Measurements from ENCODE around the gene C1S. TPM values are rescaled to one million over a fixed set of nuclear protein-coding genes. Genes with fewer than 3 reads are reported as not detected.
A peak's percentile ranks its signal among the peaks of the same experiment; 100 is the strongest.
"Not testable (repeated sequence)": the region's sequence is repeated elsewhere in the genome, so short reads cannot be mapped to it uniquely, and the experiment has no call there.

The C1S gene
- polyA plus RNA-seq, 3 donors: 49.2 to 60.0 (median 50.5) TPM

DNA sequence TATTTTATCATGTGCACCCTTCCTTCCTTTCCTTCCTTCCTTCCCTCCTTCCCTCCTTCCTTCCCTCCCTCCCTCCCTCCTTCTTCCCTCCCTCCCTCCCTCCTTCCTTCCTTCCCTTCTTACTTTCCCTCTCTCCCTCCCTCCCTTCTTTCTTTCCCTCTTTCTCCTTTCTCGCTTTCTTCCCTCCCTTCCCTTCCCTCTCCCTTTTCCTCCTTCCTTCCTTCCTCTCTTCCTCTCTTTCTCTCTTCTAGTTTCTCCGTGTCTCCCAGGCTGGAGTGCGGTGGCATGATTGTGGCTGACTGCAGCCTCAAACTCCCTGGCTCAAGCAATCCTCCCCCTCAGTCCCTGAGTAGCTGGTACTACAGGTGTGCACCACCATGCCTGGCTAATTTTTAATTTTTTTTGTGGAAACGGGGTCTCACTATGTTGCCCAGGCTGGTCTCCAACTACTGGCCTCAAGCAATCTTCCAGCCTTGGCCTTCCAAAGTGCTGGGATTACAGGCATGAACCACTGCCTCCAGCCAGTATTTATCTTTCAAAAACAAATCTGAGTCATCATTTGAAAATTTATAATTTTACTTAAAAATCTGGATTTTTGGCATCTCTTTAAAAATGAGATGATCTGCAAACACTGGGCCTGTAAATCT is 40.7 kb downstream of the C1S start:
- DNase-seq (ENCODE audit: low read depth in 3 of 3, low spot score in 2 of 3): no peak

DNA sequence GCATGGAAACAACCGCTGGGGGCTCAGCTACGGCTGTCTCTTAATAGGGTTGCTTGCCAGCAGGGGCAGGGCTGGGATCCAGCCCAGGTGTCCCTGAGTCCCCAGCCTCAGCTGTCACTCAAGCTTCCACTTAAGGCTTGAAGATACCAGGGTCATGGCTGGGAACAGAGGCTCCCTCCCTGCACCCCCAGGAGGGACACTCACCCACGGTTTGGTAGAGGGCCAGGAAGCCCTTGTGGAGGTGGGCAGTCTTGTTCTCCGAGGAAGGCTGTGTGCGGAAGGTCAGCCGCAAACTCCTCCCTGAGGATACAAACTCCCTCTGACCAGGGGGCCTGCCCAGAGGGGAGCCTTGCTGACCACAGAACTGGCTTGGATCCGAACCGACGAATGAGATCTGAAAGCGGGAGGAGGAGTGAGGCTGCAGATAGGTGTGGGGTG is 41.2 kb downstream of the C1S start:
- no peak for DNase-seq (ENCODE audit: low read depth in 3 of 3, low spot score in 2 of 3)

DNA sequence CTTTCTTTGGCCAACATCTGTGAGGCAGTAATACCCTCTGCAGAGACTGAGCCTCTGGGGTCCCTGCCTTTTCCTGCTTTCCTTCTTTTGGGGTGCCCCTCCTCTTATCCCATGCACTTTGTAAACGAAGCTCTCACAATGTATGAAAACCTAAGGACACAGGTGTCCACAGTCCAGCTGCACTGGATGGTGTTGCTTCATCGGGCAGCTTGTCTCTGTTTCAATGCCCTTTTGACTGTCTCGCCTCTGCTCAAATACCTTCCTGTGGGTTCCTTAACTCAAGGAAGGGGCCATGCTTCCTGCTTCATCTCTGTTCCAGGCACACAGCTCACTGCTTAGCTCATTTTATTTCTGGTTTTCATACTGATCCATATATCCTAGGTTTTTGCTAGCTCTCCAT is 42.1 kb downstream of the C1S start:
- DNase-seq (ENCODE audit: low read depth in 3 of 3, low spot score in 2 of 3): no peak

DNA sequence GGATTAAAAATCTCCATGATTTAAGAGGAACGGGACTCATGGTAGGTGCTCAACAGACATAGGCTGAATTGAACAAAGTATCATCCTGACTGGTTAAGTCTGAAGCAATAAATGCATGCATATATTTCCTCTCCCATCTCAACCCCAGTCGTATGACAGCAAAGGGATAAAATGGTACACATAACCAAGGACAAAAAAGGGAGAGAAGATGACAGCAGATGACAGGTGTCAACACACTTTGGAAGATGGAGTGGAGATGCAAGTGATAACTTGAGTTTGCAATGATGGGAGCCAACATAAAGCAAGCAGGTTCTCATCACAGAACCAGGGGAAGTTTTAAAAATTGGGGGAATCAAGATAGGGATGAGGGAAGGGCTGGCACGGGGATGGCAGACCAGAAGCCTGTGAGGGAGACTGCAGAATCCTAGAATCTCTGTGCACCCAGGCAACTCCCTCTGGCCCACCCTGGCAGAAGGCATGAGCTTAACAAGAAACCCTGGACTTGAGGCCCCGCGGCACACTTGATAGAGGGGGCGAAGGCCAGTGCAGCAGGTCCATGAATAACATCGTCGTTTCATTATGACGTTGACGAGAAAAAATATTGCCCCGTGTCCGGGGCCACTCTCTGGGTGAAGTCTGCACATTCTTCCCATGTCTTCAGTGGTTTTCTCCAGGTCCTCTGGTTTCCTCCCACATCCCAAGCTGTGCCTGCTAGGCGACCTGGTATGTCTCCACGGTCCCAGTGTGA is 43.5 kb downstream of the C1S start:
- DNase-seq (ENCODE audit: low read depth in 3 of 3, low spot score in 2 of 3): no peak

DNA sequence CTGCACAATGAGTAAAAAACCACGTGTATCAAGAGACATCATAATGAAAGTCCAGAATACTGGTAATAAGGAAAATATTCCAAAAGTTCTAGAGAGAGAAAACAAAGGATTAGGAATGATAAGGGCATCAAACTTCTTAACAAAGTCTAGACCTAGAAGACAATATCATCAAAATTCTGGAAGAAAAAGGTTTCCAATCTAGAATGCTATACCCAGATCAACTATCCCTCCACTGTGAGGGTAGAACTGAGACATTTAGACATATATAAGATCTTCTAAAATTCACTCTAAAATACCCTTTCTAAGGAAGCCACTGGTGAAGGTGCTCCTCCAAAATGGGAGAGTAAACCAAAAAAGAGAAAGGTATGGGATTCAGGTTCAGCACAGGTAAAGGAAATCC is 45.6 kb downstream of the C1S start:
- no peak for DNase-seq (ENCODE audit: low read depth in 3 of 3, low spot score in 2 of 3)

DNA sequence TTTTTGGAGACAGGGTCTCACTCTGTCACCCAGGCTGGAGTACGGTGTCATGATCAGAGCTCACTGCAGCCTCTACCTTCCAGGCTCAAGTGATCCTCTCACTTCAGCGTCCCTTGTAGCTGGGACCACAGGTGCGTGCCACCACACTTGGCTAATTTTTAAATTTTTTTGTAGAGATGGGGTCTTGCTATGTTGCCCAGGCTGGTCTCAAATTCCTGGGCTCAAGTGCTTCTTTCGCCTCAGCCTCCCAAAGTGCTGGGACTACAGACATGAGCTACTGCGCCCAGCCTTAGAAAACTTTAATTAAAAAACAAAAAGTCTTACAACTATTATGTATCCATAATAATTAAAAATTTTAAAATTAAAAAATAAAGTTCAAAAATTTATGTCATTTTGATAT is 46.7 kb downstream of the C1S start:
- not testable (repeated sequence) for DNase-seq (ENCODE audit: low read depth in 3 of 3, low spot score in 2 of 3)

DNA sequence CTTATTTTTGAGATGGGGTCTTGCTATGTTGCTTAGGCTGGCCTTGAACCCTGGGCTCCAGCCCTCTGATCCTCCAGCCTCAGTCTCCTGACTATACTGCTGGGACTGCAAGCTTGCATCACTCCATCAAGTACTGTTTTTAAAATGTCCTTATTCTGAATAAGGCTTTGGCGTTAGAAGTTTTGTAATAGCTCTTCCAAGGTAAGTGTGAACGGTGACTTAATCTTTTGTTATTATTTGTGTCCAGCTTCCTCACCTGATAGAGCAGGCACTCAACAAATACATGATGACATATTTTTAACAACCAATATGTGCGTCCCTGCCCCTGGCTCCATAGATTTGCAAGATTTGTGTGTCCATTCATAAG is 47.1 kb downstream of the C1S start:
- DNase-seq (ENCODE audit: low read depth in 3 of 3, low spot score in 2 of 3): no peak

DNA sequence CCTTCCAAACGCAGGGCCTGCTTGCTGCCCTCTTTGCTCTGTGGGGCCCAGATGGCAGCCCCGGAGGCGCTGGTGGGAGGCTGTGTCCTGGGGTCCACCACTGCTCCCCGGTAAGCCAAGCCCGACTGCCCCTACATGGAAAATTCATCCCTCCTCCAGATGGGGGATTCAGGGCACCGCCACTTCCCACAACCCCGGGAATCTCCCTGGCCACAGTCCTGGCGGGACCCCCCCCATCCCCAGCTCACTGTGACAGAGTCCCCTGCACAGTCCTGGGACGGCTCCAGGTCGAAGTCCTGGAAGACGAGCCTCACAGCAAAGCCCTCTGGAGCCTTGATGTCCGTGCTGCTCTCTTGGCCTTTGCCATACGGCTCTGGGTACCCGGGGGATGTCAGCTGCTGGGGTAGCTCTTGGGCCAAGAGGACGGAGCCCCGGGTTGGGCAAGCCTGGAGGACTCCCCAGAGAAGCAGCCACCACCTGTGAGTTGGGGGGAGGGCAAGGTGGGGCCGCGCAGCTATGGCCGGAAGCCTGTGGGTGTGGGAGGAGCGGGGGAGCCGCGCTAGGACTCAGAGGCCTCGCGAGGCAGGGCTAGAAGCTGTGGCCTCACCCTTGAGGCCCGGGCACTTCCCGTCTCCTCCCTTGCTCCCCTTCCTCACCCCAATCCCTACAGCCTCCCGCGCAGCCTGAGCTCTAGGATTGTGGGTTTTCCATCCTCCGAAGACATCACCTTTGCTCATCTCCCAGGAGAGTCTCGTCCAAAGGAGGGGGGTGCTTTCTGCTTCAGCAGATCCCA is 47.7 kb downstream of the C1S start:
- DNase-seq (ENCODE audit: low read depth in 3 of 3, low spot score in 2 of 3): no peak

DNA sequence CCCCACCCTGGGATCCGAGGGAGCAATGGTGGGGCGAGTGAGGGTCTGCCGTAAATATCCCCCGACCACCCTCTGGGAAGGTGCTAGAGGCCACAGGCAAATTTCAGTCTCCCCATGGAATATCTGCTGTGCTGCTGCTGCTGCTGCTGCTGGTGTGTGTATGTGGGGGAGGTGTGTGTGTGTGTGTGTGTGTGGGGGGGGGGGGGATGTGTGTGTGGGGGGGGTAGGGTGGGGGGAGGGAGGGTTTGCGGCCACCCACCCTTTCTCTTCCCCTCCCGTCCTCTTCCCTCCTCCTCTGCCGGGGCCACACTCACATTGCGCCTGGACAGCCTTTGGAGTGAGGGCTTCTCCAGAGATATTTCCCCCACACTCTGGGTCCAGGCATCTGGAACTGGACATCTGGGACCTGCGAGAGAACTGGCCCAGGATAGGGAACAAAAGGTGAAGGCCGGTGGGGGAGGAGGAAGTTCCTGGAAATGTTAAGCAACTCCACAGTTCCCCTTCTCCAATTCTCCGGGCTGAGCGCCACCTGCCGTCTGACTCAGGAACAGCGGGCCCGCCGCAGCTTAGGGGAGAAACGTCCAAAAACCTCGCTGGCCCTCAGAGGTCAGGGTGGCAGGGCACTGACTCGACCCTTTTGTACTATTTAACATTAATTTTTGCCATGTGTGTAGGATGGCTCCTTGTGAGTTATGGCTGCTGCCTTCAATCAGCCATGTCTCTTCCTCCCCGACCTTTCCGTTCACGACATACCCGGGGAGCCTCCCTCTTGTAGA is 48.5 kb downstream of the C1S start, which contains the start of gene C1RL:
TSS of gene C1RL (minus strand) at position 419 of the 776 bp plus-strand sequence. CDS start at position 385, 34 bp downstream.
- DNase-seq (ENCODE audit: low read depth in 3 of 3, low spot score in 2 of 3): peak in 2 of 3 donors; percentile 77 to 78

DNA sequence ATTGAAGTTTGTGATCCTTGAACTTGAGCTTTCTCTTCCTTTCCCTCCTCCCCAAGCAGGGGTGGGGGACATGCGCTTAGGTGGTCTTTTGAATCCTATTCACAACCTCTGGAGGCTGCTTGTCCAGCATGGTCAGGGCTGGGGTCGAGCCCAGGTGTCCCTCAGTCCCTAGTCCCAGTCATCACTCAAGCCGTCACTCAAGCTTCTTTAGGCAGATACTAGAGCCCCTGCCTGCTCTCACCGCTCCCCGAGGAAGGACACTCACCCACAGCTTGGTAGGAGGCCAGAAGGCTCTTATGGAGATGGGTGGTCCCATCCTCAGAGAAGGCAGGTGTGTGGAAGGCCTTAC is 49.0 kb downstream of the C1S start:
- DNase-seq (ENCODE audit: low read depth in 3 of 3, low spot score in 2 of 3): no peak

DNA sequence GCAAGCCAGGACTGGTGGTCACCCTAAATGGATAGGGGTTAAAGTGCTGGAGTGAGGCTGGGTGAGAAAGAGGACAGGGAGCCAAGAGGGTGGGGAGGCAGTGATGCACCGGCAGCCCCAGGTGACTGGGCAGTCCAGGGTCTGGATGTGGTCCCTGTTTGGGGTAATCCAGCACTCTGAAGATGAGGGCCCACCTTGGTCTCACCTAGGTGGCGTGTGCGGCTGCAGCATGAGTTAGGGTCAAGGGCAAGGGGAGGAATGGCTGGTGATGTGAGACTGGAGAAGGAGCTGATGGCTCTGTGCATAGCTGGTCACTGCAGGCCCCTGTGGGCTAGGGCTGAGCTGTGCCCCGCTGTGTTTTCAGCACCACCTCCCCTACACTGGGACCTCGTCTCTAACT is 50.1 kb downstream of the C1S start:
- DNase-seq (ENCODE audit: low read depth in 3 of 3, low spot score in 2 of 3): no peak

DNA sequence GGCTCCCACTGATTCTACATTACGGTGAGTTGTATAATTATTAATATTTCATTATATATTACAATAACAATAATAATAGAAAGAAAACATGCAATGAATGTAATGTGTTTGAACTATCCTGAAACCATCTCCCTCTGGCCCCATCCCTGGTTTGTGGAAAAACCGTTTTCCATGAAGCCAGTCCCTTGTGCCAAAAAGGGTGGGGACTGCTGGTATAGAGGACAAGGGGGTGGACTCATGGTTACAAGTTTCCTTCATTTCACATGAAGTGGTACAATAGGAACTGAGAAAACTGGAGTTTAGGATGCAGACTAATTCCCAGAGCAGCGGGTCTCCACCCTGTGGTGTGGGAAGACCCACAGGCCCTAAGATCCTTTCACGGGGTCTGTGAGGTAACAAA is 51.5 kb downstream of the C1S start:
- no peak for DNase-seq (ENCODE audit: low read depth in 3 of 3, low spot score in 2 of 3)

DNA sequence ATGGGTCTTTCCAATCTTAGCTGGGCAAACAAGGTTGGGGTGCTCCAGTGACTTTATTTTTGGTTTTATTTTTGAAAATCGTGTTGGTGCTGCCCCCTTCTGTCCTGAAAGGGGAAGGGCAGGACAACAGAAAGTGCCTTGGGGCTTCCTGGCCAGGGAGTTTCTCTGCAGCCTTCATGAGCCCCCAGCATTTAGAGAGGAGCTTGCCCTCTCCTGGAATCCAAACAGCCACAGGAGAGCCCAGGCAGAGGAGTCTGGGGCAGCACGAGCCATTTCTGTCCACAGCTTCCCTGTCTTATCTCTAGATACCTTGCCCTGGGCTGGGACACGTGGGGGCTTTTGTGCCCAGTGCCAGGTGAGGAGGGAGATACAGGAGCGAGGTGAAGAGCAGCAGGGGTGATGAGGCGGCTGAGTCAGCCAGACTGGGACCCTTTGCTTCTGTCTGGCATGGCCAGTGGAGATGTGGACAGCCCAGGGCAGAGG is 52.9 kb downstream of the C1S start:
- no peak for DNase-seq (ENCODE audit: low read depth in 3 of 3, low spot score in 2 of 3)

DNA sequence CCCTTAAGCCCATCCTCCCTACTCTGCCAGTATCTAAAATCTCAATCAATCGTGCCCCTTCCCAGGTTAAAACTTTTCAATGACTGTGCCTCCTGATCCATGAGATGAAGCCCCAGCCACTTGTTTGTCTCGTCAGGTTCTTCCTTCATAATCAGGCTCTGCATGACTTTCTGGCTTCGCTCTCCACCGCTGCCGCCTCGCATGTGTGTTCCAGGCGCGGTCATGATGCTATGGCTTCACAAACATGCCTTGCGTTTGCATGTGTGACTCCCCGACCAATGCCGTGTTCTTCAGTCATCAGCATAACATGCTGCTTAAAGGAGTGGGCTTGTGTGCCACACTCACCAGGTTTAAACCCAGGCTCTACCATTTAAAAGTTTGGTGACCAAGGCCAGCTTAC is 53.5 kb downstream of the C1S start:
- no peak for DNase-seq (ENCODE audit: low read depth in 3 of 3, low spot score in 2 of 3)

DNA sequence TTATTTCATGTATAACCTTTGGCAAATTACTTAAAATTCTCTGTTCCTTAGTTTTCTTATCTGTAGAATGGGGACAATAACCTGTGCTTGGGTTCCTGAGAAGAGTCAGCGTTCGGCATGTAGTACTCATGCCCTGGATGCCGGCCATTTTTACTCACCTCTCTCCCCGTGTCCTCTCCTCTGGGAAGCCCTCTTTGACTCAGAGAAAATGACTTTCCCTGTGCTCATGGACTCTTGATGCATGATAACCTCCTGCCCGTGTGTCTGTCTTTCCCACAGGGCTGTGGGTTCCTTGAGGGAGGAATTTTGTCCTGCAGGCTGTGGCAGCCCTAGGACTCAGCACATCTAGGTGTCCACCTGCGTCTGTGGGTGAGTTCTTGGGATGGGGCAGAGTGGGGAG is 54.3 kb downstream of the C1S start:
- DNase-seq (ENCODE audit: low read depth in 3 of 3, low spot score in 2 of 3): no peak

DNA sequence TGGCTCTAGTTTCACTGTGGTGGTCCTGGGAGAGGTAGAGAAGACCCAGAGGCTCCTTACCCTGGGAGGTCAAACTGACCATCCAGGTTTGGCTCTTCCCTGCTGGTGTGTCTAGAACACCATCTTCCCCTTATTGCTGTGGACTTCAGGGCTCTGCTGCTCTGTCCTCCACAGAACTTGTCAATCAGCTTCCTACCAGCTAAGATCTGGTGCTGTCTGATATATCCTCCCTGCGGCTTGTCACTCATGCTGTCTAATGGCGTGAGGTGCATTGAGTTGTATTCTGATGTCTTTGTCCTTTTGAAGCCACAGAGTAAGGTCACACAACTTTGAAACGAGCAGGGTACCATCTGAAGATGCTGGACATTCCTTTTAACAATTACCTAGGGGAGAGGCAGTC is 55.7 kb downstream of the C1S start:
- no peak for DNase-seq (ENCODE audit: low read depth in 3 of 3, low spot score in 2 of 3)

DNA sequence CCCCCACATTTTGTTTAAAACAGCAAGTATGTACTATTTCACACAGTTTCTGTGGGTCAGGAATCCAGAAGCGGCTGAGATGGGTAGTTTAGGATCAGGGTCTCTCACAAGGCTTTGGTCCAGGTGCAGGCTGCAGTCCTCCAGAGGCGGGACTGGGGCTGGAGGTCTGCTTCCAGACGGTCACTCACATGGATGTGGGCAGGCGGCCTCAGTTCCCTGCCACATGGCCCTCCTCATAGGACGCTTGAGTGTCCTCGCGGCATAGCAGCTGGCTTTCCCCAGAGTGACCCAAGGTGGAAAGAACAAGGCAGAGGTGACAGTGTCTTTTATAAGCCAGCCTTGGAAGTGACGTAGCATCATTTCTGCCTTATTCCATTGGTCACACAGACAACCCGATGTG is 56.4 kb downstream of the C1S start:
- DNase-seq (ENCODE audit: low read depth in 3 of 3, low spot score in 2 of 3): no peak

DNA sequence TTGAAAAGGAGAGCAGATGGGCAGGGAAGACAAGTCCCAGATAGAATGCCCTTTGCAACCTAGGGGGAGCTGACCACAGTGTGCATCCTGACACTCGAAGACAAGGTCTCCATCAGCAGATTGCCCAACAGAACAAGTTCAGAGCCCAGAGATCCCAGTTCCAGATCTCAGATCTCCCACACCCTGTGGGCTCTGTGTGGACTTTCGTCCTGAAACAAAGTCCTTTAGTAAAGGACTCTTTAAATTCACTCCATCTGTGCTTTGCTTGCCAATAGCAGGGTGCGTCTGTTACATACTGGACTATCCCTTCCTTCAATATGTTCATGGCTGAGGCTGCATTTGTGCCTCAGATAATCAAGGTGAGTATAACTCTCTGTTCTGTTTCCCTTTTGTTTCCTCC is 57.2 kb downstream of the C1S start:
- DNase-seq (ENCODE audit: low read depth in 3 of 3, low spot score in 2 of 3): no peak

DNA sequence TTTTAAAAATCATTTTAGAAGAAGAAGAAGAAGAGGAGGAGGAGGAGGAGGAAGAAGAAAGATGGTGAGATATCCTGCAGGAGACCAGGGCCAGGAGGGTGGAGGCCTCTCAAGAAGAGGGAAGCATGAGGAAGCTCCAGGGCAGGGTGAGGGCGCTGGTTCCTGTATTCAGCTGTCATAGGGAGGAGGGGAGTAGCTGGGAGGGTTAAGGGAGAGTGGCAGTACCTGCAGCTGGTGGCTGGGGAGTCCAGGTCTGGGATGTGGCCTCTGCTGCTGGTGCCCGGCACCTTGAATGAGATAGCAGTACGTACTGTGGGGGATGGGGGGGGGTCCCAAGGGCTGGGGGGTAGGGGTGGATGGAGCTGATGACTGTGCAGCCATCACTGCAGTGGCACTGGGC is 58.4 kb downstream of the C1S start:
- DNase-seq (ENCODE audit: low read depth in 3 of 3, low spot score in 2 of 3): no peak

DNA sequence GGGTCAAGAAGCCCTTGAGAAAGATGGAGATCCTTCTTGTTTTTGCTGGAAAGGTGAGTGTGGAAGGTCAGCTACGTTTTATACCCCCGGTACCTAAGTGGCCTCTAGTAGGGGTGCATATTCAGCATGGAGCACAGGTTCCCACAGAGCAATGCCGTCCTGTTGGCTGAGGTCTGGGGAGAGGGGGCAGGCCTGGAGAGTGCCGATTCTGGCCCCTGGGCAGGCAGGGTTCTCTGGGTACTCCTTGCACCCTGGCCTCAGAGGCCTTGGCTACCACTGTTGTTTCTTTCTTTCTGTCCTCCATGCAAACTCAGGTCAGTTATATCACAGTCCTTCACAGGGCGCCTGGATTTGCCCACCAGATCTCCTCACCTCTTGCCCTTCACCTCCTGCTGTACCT is 59.6 kb downstream of the C1S start:
- no peak for DNase-seq (ENCODE audit: low read depth in 3 of 3, low spot score in 2 of 3)
